Trophoblast cell (in vitro differentiated cells and primary cell): ENCODE data around the gene BCL7A.

Source experiments
- DNase-seq, 2 donors: peaks; one replicate each; pipeline ENCODE4 v3.0.0-alpha.2; 2016
- H2AFZ ChIP-seq: 2 replicates; pipeline ENCODE4 v1.6.1; 2013; ENCODE audit warnings: low read length, moderate library complexity, mild to moderate bottlenecking; ENCODE audit not compliant: insufficient read depth, poor library complexity
- H2AK5ac ChIP-seq: 2 replicates; pipeline ENCODE4 v1.6.1; 2013; ENCODE audit warnings: mild to moderate bottlenecking, low read length
- H2BK120ac ChIP-seq: 2 replicates; pipeline ENCODE4 v1.6.1; 2013; ENCODE audit warnings: low read length, mild to moderate bottlenecking, moderate library complexity; ENCODE audit not compliant: insufficient read depth, poor library complexity
- H2BK12ac ChIP-seq: 2 replicates; pipeline ENCODE4 v1.6.1; 2013; ENCODE audit warnings: mild to moderate bottlenecking, low read length, moderate library complexity
- H2BK5ac ChIP-seq: 2 replicates; pipeline ENCODE4 v1.6.1; 2013; ENCODE audit warnings: low read length, low read depth, moderate library complexity, mild to moderate bottlenecking; ENCODE audit not compliant: poor library complexity
- H3K14ac ChIP-seq: 2 replicates; pipeline ENCODE4 v1.6.1; 2013; ENCODE audit warnings: mild to moderate bottlenecking, low read length
- H3K18ac ChIP-seq: 2 replicates; pipeline ENCODE4 v1.6.1; 2013; ENCODE audit warnings: mild to moderate bottlenecking, low read length
- H3K23ac ChIP-seq: 2 replicates; pipeline ENCODE4 v1.6.1; 2013; ENCODE audit warnings: low read length
- H3K27ac ChIP-seq: 2 replicates; pipeline ENCODE4 v1.5.1; 2013; ENCODE audit warnings: low read depth, mild to moderate bottlenecking, inconsistent platforms, low read length, moderate library complexity
- H3K27me3 ChIP-seq: 2 replicates; pipeline ENCODE4 v1.6.1; 2013; ENCODE audit warnings: inconsistent platforms, mild to moderate bottlenecking, low read length, moderate library complexity; ENCODE audit not compliant: insufficient read depth
- H3K36me3 ChIP-seq, 2 experiments: 1 replicate in 1 of 2; 2 replicates in 1 of 2; pipeline ENCODE4 v1.6.1; 2013; ENCODE audit warnings: low read length in 2 of 2, mild to moderate bottlenecking in 2 of 2, moderate library complexity in 1 of 2; ENCODE audit not compliant: insufficient read depth in 2 of 2, control insufficient read depth in 1 of 2
- H3K4ac ChIP-seq: 2 replicates; pipeline ENCODE4 v1.6.1; 2013; ENCODE audit warnings: low read depth, mild to moderate bottlenecking, low read length, moderate library complexity
- H3K4me1 ChIP-seq, 2 experiments: 1 replicate in 1 of 2; 2 replicates in 1 of 2; pipeline ENCODE4 v1.6.1; 2013; ENCODE audit warnings: low read length in 2 of 2, mild to moderate bottlenecking in 2 of 2, moderate library complexity in 1 of 2; ENCODE audit not compliant: insufficient read depth in 2 of 2, control insufficient read depth in 1 of 2
- H3K4me2 ChIP-seq: 2 replicates; pipeline ENCODE4 v1.6.1; 2013; ENCODE audit warnings: inconsistent platforms, mild to moderate bottlenecking, low read length, moderate library complexity
- H3K4me3 ChIP-seq: 2 replicates; pipeline ENCODE4 v1.5.1; 2013; ENCODE audit warnings: mild to moderate bottlenecking, low read depth, low read length, inconsistent platforms
- H3K79me1 ChIP-seq: one replicate; pipeline ENCODE4 v1.6.1; 2013; ENCODE audit warnings: low read length
- H3K79me2 ChIP-seq: 2 replicates; pipeline ENCODE4 v1.6.1; 2013; ENCODE audit warnings: low read length, mild to moderate bottlenecking; ENCODE audit not compliant: control insufficient read depth, insufficient read depth, poor library complexity
- H3K9ac ChIP-seq: 2 replicates; pipeline ENCODE4 v1.6.1; 2013; ENCODE audit warnings: mild to moderate bottlenecking, low read length
- H3K9me3 ChIP-seq: 2 replicates; pipeline ENCODE4 v1.6.1; 2013; ENCODE audit warnings: low read depth, mild to moderate bottlenecking, control low read depth, inconsistent platforms, low read length; ENCODE audit not compliant: insufficient read depth
- H4K12ac ChIP-seq: 2 replicates; pipeline ENCODE4 v1.6.1; 2013; ENCODE audit warnings: low read depth, mild to moderate bottlenecking, low read length, moderate library complexity
- H4K8ac ChIP-seq: 2 replicates; pipeline ENCODE4 v1.6.1; 2013; ENCODE audit warnings: low read depth, mild to moderate bottlenecking, low read length, moderate library complexity
- H4K91ac ChIP-seq: one replicate; pipeline ENCODE4 v1.6.1; 2013; ENCODE audit warnings: low read depth, mild to moderate bottlenecking, low read length, moderate library complexity
- WGBS: extraction: QIAGEN DNeasy Blood & Tissue Kit; methylation state at CpG from one replicate; pipeline ENCODE4 v1.1.7; 2013; ENCODE audit warnings: missing lambda C conversion rate; ENCODE audit not compliant: insufficient read length, insufficient coverage; ENCODE audit errors: extremely low coverage; 5-methylcytosine and 5-hydroxymethylcytosine counted together

BCL7A gene

GRCh38 chr12:122089077-122089476 lies 67.4 kb downstream of the BCL7A start:
- Histone ChIP-seq H3K4me2 (no peak overlapping the region), H3K23ac (no peak overlapping the region), H2AK5ac (no peak overlapping the region), H4K91ac (no peak overlapping the region), H3K9ac (no peak overlapping the region), H3K79me2 (no peaks in the 10 kb centered on the region), H2BK120ac (no peak overlapping the region), H3K9me3 (peaks cover 16% of the 10 kb centered on the region), H3K27ac (no peak overlapping the region), H3K4ac (no peak overlapping the region), H2BK5ac (no peak overlapping the region), H3K4me1 (peaks cover 5 to 6% of the 10 kb centered on the region in 2 experiments), H2BK12ac (no peak overlapping the region), H3K27me3 (no peaks in the 10 kb centered on the region), H4K8ac (no peak overlapping the region), H3K79me1 (no peaks in the 10 kb centered on the region), H3K18ac (no peak overlapping the region), H3K36me3 (peaks cover 8 to 11% of the 10 kb centered on the region in 2 experiments), H3K4me3 (no peak overlapping the region), H3K14ac (no peak overlapping the region), H2AFZ (no peak overlapping the region), H4K12ac (no peak overlapping the region)
- WGBS, result no CpG with 5 or more reads among the region's 2 CpGs
- no peak for DNase-seq

DNA sequence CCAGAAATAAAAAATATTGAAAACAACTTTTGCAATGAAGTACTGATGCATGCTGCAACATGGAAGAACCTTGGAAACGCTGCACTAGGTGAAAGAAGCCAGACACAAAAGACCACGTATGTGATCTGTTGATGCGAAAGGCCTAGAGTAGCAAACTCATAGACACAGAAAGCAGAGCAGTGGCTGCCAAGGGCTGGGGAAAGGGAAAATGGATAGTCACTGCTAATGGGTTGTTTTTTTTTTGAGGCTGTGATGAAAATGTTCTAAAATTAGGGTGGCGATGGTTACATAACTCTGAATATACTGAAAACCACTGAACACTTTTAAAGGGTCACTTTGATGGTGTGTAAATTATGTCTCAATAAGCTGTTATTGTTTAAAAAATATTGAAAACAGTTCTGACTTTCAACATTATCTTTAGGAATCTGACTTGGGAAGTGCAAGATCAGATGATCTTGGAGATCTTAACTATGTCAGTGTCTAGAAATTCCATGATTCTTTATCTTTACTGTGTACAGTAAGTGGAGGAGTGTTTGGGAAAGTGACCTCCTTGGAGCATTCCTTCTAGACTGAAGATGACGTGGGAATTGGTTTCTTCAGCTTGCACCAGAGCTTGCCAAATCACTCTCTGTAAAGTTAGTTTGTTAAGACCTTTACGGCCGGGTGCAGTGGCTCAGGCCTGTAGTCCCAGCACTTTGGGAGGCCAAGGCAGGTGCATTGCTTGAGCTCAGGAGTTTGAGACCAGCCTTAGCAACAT lies 69.3 kb downstream of the BCL7A start:
- no peak overlapping the region for H2BK5ac ChIP-seq
- no peak overlapping the region for H2AK5ac ChIP-seq
- no peak overlapping the region for H3K18ac ChIP-seq
- H2AFZ ChIP-seq, result no peak overlapping the region
- no peak overlapping the region for H3K4me3 ChIP-seq
- peak; percentile 91 to 97 for DNase-seq
- H4K91ac ChIP-seq, result no peak overlapping the region
- H2BK120ac ChIP-seq, result no peak overlapping the region
- H3K4ac ChIP-seq, result no peak overlapping the region
- peaks cover 5 to 6% of the 10 kb centered on the region in 2 experiments for H3K4me1 ChIP-seq
- H4K12ac ChIP-seq, result no peak overlapping the region
- H3K79me2 ChIP-seq, result no peaks in the 10 kb centered on the region
- H3K14ac ChIP-seq, result no peak overlapping the region
- no peak overlapping the region for H3K4me2 ChIP-seq
- no peak overlapping the region for H3K9ac ChIP-seq
- H3K9me3 ChIP-seq, result peaks cover 25% of the 10 kb centered on the region
- no CpG with 5 or more reads among the region's 7 CpGs for WGBS
- H4K8ac ChIP-seq, result no peak overlapping the region
- H3K36me3 ChIP-seq, result peaks cover 2 to 6% of the 10 kb centered on the region in 2 experiments
- no peak overlapping the region for H2BK12ac ChIP-seq
- no peak overlapping the region for H3K23ac ChIP-seq
- no peaks in the 10 kb centered on the region for H3K79me1 ChIP-seq
- H3K27ac ChIP-seq, result no peak overlapping the region
- H3K27me3 ChIP-seq, result no peaks in the 10 kb centered on the region

- H2BK5ac ChIP-seq, result no peak overlapping the region
- H3K18ac ChIP-seq, result peak overlapping the region; percentile 2
- no peak overlapping the region for H3K14ac ChIP-seq
- H3K4me2 ChIP-seq, result no peak overlapping the region
- H3K4me1 ChIP-seq, result peaks cover 6 to 13% of the 10 kb centered on the region in 2 experiments
- no peak overlapping the region for H3K4ac ChIP-seq
- H3K27ac ChIP-seq, result no peak overlapping the region
- no peak overlapping the region for H2AK5ac ChIP-seq
- H4K91ac ChIP-seq, result no peak overlapping the region
- H3K27me3 ChIP-seq, result no peaks in the 10 kb centered on the region
- DNase-seq, result no peak
- no peak overlapping the region for H4K8ac ChIP-seq
- no peak overlapping the region for H2AFZ ChIP-seq
- no peak overlapping the region for H3K9ac ChIP-seq
- peaks cover 25% of the 10 kb centered on the region for H3K9me3 ChIP-seq
- H3K23ac ChIP-seq, result peak overlapping the region; percentile 95
- peak overlapping the region; percentile 37 for H3K4me3 ChIP-seq
- no peaks in the 10 kb centered on the region for H3K36me3 ChIP-seq
- no peak overlapping the region for H2BK12ac ChIP-seq
- H3K79me1 ChIP-seq, result no peaks in the 10 kb centered on the region
- H3K79me2 ChIP-seq, result no peaks in the 10 kb centered on the region
- H2BK120ac ChIP-seq, result no peak overlapping the region
- H4K12ac ChIP-seq, result no peak overlapping the region
- WGBS, result 100% methylated on average over 5 of the region's 9 CpGs
Observed at GRCh38 chr12:122093098-122093883, 71.6 kb downstream of the BCL7A start.

GRCh38 chr12:122094137-122094734 lies 72.6 kb downstream of the BCL7A start:
- Histone ChIP-seq H2BK120ac (no peak overlapping the region), H3K9ac (no peak overlapping the region), H3K4me1 (peaks cover 10 to 20% of the 10 kb centered on the region in 2 experiments), H2AFZ (no peak overlapping the region), H3K79me1 (no peaks in the 10 kb centered on the region), H3K27ac (no peak overlapping the region), H3K79me2 (no peaks in the 10 kb centered on the region), H3K4me2 (no peak overlapping the region), H3K4me3 (peak overlapping the region; percentile 53), H2BK12ac (no peak overlapping the region), H3K23ac (peak overlapping the region; percentile 99), H3K27me3 (no peaks in the 10 kb centered on the region), H4K12ac (no peak overlapping the region), H3K4ac (no peak overlapping the region), H3K9me3 (peaks cover 25% of the 10 kb centered on the region), H2BK5ac (no peak overlapping the region), H2AK5ac (no peak overlapping the region), H4K91ac (no peak overlapping the region), H3K36me3 (no peaks in the 10 kb centered on the region), H3K18ac (no peak overlapping the region), H4K8ac (no peak overlapping the region), H3K14ac (no peak overlapping the region)
- no peak for DNase-seq
- WGBS, result 100% methylated on average over 5 of the region's 5 CpGs
